Measurements from ENCODE around the gene TEX51. TPM values are rescaled to one million over a fixed set of nuclear protein-coding genes. Genes with fewer than 3 reads are reported as not detected.

TEX51 gene
- total RNA-seq, 2 donors from 2014 or later, result not detected

GRCh38 chr2:126862730-126863129, 36.0 kb upstream of the TEX51 start:
- Mint-ChIP-seq H3K4me3 (no peak overlapping the region), H3K36me3 (no peaks in the 10 kb centered on the region)
- ATAC-seq, result no peak

GRCh38 chr2:126863336-126864015, 35.2 kb upstream of the TEX51 start:
- Mint-ChIP-seq H3K4me1 (ENCODE audit: low read depth in 2 of 2) (no peaks in the 10 kb centered on the region), H3K27ac (no peak overlapping the region), H3K4me3 (no peak overlapping the region), H3K36me3 (no peaks in the 10 kb centered on the region), H3K9me3 (no peaks in the 10 kb centered on the region), H3K27me3 (peaks cover 6 to 23% of the 10 kb centered on the region in 2 donors)
- no peak for DNase-seq (ENCODE audit: low spot score)
- ATAC-seq, result no peak

More at GRCh38 chr2:126862730-126863129, 36.0 kb upstream of the TEX51 start:
- peaks cover 6 to 17% of the 10 kb centered on the region in 2 donors for H3K27me3 Mint-ChIP-seq
- H3K4me1 Mint-ChIP-seq (ENCODE audit: low read depth in 2 of 2), result no peaks in the 10 kb centered on the region
- no peaks in the 10 kb centered on the region for H3K9me3 Mint-ChIP-seq
- no peak for DNase-seq (ENCODE audit: low spot score)
- H3K27ac Mint-ChIP-seq, result no peak overlapping the region

GRCh38 chr2:126864861-126865260, 33.8 kb upstream of the TEX51 start:
- ATAC-seq (no peak), DNase-seq (ENCODE audit: low spot score) (no peak)
- H3K27me3 Mint-ChIP-seq, result peaks cover 8 to 19% of the 10 kb centered on the region in 2 donors
- H3K9me3 Mint-ChIP-seq, result no peaks in the 10 kb centered on the region
- H3K36me3 Mint-ChIP-seq, result no peaks in the 10 kb centered on the region
- H3K27ac Mint-ChIP-seq, result no peak overlapping the region
- H3K4me1 Mint-ChIP-seq (ENCODE audit: low read depth in 2 of 2), result no peaks in the 10 kb centered on the region
- no peak overlapping the region for H3K4me3 Mint-ChIP-seq

GRCh38 chr2:126866451-126866850, 32.2 kb upstream of the TEX51 start:
- ATAC-seq (peak in 1 of 2 donors; percentile 43), DNase-seq (ENCODE audit: low spot score) (no peak)
- Mint-ChIP-seq H3K27me3 (peaks cover 8 to 19% of the 10 kb centered on the region in 2 donors), H3K27ac (no peak overlapping the region), H3K4me1 (ENCODE audit: low read depth in 2 of 2) (no peaks in the 10 kb centered on the region), H3K36me3 (no peaks in the 10 kb centered on the region), H3K4me3 (no peak overlapping the region), H3K9me3 (no peaks in the 10 kb centered on the region)

GRCh38 chr2:126874961-126875360, 23.7 kb upstream of the TEX51 start:
- DNase-seq (ENCODE audit: low spot score), result no peak
- H3K4me3 Mint-ChIP-seq, result no peak overlapping the region
- H3K4me1 Mint-ChIP-seq (ENCODE audit: low read depth in 2 of 2), result no peaks in the 10 kb centered on the region
- H3K27me3 Mint-ChIP-seq, result no peaks in the 10 kb centered on the region
- H3K27ac Mint-ChIP-seq, result no peak overlapping the region
- peaks cover 13% of the 10 kb centered on the region for H3K36me3 Mint-ChIP-seq
- no peak for ATAC-seq
- peaks cover 12% of the 10 kb centered on the region for H3K9me3 Mint-ChIP-seq

GRCh38 chr2:126876631-126877030, 22.1 kb upstream of the TEX51 start:
- Mint-ChIP-seq H3K36me3 (peaks cover 13% of the 10 kb centered on the region), H3K4me1 (ENCODE audit: low read depth in 2 of 2) (no peaks in the 10 kb centered on the region), H3K4me3 (no peak overlapping the region), H3K27ac (no peak overlapping the region), H3K27me3 (no peaks in the 10 kb centered on the region), H3K9me3 (peaks cover 12% of the 10 kb centered on the region)
- DNase-seq (ENCODE audit: low spot score), result no peak
- ATAC-seq, result no peak

GRCh38 chr2:126877041-126877440, 21.6 kb upstream of the TEX51 start:
- Mint-ChIP-seq H3K27ac (no peak overlapping the region), H3K4me1 (ENCODE audit: low read depth in 2 of 2) (no peaks in the 10 kb centered on the region), H3K9me3 (peaks cover 12% of the 10 kb centered on the region), H3K27me3 (no peaks in the 10 kb centered on the region), H3K36me3 (peaks cover 13% of the 10 kb centered on the region), H3K4me3 (no peak overlapping the region)
- no peak for ATAC-seq
- DNase-seq (ENCODE audit: low spot score), result no peak

- DNase-seq (ENCODE audit: low spot score) (no peak), ATAC-seq (no peak)
- Mint-ChIP-seq H3K36me3 (peaks cover 13% of the 10 kb centered on the region), H3K27ac (no peak overlapping the region), H3K4me1 (ENCODE audit: low read depth in 2 of 2) (no peaks in the 10 kb centered on the region), H3K9me3 (peaks cover 12% of the 10 kb centered on the region), H3K4me3 (no peak overlapping the region), H3K27me3 (no peaks in the 10 kb centered on the region)
Observed at GRCh38 chr2:126877861-126878565, 20.7 kb upstream of the TEX51 start.

- Mint-ChIP-seq H3K9me3 (peaks cover 12% of the 10 kb centered on the region), H3K27ac (no peak overlapping the region), H3K27me3 (no peaks in the 10 kb centered on the region), H3K4me1 (ENCODE audit: low read depth in 2 of 2) (no peaks in the 10 kb centered on the region), H3K36me3 (peaks cover 9% of the 10 kb centered on the region), H3K4me3 (no peak overlapping the region)
- no peak for ATAC-seq
- no peak for DNase-seq (ENCODE audit: low spot score)
Observed at GRCh38 chr2:126878601-126879000, 20.1 kb upstream of the TEX51 start.

- Mint-ChIP-seq H3K9me3 (peaks cover 10% of the 10 kb centered on the region), H3K4me3 (no peak overlapping the region), H3K36me3 (peaks cover 9% of the 10 kb centered on the region), H3K27ac (no peak overlapping the region), H3K4me1 (ENCODE audit: low read depth in 2 of 2) (no peaks in the 10 kb centered on the region), H3K27me3 (no peaks in the 10 kb centered on the region)
- ATAC-seq (no peak), DNase-seq (ENCODE audit: low spot score) (no peak)
Observed at GRCh38 chr2:126879348-126880298, 19.1 kb upstream of the TEX51 start.

- H3K36me3 Mint-ChIP-seq, result peaks cover 5% of the 10 kb centered on the region
- peaks cover 5% of the 10 kb centered on the region for H3K9me3 Mint-ChIP-seq
- no peaks in the 10 kb centered on the region for H3K27me3 Mint-ChIP-seq
- DNase-seq (ENCODE audit: low spot score) (no peak), ATAC-seq (no peak)
- no peak overlapping the region for H3K27ac Mint-ChIP-seq
- no peak overlapping the region for H3K4me3 Mint-ChIP-seq
- H3K4me1 Mint-ChIP-seq (ENCODE audit: low read depth in 2 of 2), result no peaks in the 10 kb centered on the region
Observed at GRCh38 chr2:126880324-126880723, 18.4 kb upstream of the TEX51 start.

- no peak overlapping the region for H3K27ac Mint-ChIP-seq
Observed at GRCh38 chr2:126880817-126881216, 17.9 kb upstream of the TEX51 start.

GRCh38 chr2:126881591-126881990, 17.1 kb upstream of the TEX51 start:
- no peak for ATAC-seq
- DNase-seq (ENCODE audit: low spot score), result no peak
- Mint-ChIP-seq H3K27ac (no peak overlapping the region), H3K4me3 (no peak overlapping the region), H3K36me3 (no peaks in the 10 kb centered on the region), H3K9me3 (no peaks in the 10 kb centered on the region), H3K27me3 (peaks cover 0 to 3% of the 10 kb centered on the region in 2 donors), H3K4me1 (ENCODE audit: low read depth in 2 of 2) (peaks cover 0 to 3% of the 10 kb centered on the region in 2 donors)

More at GRCh38 chr2:126880817-126881216, 17.9 kb upstream of the TEX51 start:
- H3K9me3 Mint-ChIP-seq, result no peaks in the 10 kb centered on the region
- DNase-seq (ENCODE audit: low spot score) (no peak), ATAC-seq (no peak)
- peaks cover under 1% of the 10 kb centered on the region for H3K36me3 Mint-ChIP-seq
- H3K4me3 Mint-ChIP-seq, result no peak overlapping the region
- no peaks in the 10 kb centered on the region for H3K4me1 Mint-ChIP-seq (ENCODE audit: low read depth in 2 of 2)
- no peaks in the 10 kb centered on the region for H3K27me3 Mint-ChIP-seq
